ENCODE results near the gene STBD1.

DNA sequence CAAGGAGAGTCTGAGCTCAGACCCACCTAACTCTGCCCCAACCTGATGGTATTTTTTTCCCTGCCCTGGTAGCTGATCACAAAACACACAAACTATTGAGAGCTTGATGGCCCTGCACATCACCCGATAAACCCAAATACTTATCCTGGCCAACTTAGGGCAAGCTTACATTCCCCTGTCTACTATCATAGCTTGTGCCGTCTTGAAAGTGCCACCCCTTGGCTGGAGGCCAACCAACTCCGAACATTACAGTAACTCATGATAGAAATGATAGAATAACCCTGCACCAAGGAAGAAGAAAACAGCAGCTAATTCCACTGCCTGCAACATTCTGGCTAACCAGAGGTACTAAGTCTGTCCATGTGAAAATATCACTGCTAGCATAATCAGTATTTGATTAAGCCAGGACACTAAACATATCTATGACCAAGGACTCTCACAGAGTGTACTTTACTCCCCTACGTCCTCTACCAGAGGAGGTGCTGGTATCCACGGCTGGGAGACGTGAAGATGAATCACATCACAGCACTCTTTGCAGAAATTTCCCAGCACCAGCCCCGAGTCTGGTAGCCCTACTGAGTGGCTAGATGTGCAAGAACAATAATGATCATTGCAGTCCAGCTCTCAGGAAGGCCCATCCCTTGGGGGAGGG, 8.9 kb downstream of the STBD1 start:
- TF ChIP-seq, protein P1, sequence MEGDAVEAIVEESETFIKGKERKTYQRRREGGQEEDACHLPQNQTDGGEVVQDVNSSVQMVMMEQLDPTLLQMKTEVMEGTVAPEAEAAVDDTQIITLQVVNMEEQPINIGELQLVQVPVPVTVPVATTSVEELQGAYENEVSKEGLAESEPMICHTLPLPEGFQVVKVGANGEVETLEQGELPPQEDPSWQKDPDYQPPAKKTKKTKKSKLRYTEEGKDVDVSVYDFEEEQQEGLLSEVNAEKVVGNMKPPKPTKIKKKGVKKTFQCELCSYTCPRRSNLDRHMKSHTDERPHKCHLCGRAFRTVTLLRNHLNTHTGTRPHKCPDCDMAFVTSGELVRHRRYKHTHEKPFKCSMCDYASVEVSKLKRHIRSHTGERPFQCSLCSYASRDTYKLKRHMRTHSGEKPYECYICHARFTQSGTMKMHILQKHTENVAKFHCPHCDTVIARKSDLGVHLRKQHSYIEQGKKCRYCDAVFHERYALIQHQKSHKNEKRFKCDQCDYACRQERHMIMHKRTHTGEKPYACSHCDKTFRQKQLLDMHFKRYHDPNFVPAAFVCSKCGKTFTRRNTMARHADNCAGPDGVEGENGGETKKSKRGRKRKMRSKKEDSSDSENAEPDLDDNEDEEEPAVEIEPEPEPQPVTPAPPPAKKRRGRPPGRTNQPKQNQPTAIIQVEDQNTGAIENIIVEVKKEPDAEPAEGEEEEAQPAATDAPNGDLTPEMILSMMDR (IDR thresholded peaks at IDR 0.05) = no peak
- no peak for TF ChIP-seq POLR2A (IDR thresholded peaks at IDR 0.05)

All from esophagus squamous epithelium (tissue), 4 donors.